Measurements from ENCODE around the gene PTPN11. TPM values are rescaled to one million over a fixed set of nuclear protein-coding genes. Genes with fewer than 3 reads are reported as not detected.
"Not testable (repeated sequence)": the region's sequence is repeated elsewhere in the genome, so short reads cannot be mapped to it uniquely, and the experiment has no call there.

The PTPN11 gene
- total RNA-seq, 1 experiment from 2014 or later, result 181 TPM

DNA sequence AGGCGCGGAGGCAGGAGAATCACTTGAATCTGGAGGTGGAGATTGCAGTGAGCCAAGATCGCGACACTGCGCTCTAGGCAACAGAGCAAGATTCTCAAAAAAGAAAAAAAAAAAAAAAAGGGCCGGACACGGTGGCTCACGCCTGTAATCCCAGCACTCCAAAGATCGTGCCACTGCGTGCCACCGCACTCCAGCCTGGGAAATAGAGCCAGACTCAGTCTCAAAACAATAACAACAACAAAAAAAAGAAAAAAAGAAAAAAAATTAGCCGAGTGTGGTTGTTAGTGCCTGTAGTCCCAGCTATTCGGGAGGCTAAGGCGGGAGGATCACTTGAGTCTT is 8.9 kb upstream of the PTPN11 start:
- H3K4me3 ChIP-seq (replicated peaks in 1 of 2; ENCODE audit: low read depth in 1 of 2, low read length in 2 of 2), result peak overlapping the region; percentile 72 to 87
- TF ChIP-seq YY1 (IDR thresholded peaks at IDR 0.05; ENCODE audit: extremely low read depth, insufficient replicate concordance, low read depth, low read length), result no peak
- no peak for TF ChIP-seq EZH2phosphoT487 (IDR thresholded peaks at IDR 0.05; ENCODE audit: borderline replicate concordance)
- H3K27ac ChIP-seq (ENCODE audit: low read depth, low read length), result no peak overlapping the region
- CTCF ChIA-PET, result interaction anchor here (0.6 to 1.6 kb wide), 2 partner anchors 212 to 344 kb away, joined by 3 to 10 read pairs; no protein-coding TSS in a partner anchor
- RAD21 ChIA-PET (ENCODE audit: low non-redundant PET in 1 of 2, low total read pairs in 2 of 2, uncharacterized antibody in 2 of 2, unreplicated experiment in 2 of 2), result interaction anchor here in 1 of 2 experiments (0.6 to 1.4 kb wide), 2 partner anchors 212 to 621 kb away, joined by 3 read pairs; no protein-coding TSS in a partner anchor
- no TSS peak for BruUV-seq (replicated peaks)
- intact Hi-C loops (cut with micrococcal nuclease), result loop anchor here (1.0 to 5.0 kb wide), 3 partner anchors 8 to 398 kb away; partner anchors contain the start of genes ERP29, PTPN11 and TMEM116
- POLR2A ChIA-PET, result no interaction called here
- H3K9me2 ChIP-seq (ENCODE audit: insufficient read depth), result no peaks in the 10 kb centered on the region
- H3K9ac ChIP-seq (ENCODE audit: low read length), result no peak overlapping the region
- peak overlapping the region; percentile 27 for H2AFZ ChIP-seq (ENCODE audit: low read depth, low read length, poor library complexity, severe bottlenecking)
- peaks cover 38% of the 10 kb centered on the region for H3K79me2 ChIP-seq (ENCODE audit: insufficient read depth, low read length)
- H3K4me2 ChIP-seq (ENCODE audit: low read length), result peak overlapping the region; percentile 85
- no peak for DNase-seq (ENCODE audit: low read depth, low spot score)
- peaks cover 28 to 39% of the 10 kb centered on the region in 2 experiments for H3K36me3 ChIP-seq (ENCODE audit: control insufficient read depth in 1 of 2, insufficient read depth in 2 of 2, low read length in 2 of 2)
- peaks cover 28% of the 10 kb centered on the region; the same call in 1 of the 2 replicates for H4K20me1 ChIP-seq (ENCODE audit: insufficient read depth)
- no peaks in the 10 kb centered on the region for H3K27me3 ChIP-seq (ENCODE audit: insufficient read depth, low read length)
- no peaks in the 10 kb centered on the region for H3K9me3 ChIP-seq (ENCODE audit: control insufficient read depth in 1 of 2, insufficient read depth in 1 of 2, low read depth in 1 of 2, low read length in 2 of 2)
- no peak for ATAC-seq
- peaks cover 3 to 16% of the 10 kb centered on the region in 2 experiments; a peak in 2 of 4 replicates for H3K4me1 ChIP-seq (ENCODE audit: control insufficient read depth in 1 of 2, insufficient read depth in 2 of 2, low read length in 2 of 2)

DNA sequence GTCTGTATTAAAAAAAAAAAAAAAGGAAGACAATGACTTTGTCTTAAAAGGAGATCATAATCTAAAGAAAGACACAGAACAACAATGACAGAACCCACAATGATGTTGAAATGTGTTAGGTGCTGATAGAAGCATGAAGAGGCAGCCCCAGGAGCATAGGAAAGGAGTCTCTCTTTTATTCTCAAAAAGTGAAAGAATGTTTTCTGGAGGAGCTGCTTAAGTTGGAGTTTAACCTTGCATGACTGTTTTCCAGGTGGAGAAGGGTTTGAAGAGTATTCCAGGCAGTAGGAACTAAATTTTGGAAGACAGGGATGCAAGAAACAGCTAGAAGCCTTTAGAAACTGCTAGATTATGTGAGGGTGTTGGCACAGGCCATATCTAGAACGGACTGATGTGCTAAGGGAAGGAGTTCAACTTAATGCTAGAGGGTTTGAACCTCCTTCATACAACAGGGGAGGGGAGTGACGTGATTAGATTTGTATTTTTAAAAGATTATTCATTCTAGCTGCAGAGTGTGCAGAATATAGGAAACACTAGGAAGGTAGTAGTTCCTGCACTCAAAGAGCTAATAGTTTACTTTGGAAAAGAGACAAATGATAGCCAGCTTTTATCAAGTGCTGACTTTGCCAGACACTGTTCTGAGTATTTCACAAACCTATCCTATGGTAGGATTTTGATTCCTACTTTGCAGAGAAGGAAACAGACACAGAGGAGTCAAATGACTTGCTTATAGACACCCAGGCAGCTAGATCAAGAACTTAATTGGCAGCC is 4.7 kb upstream of the PTPN11 start:
- BruUV-seq (replicated peaks), result no TSS peak
- Histone ChIP-seq H3K9ac (ENCODE audit: low read length) (no peak overlapping the region), H3K9me3 (ENCODE audit: control insufficient read depth in 1 of 2, insufficient read depth in 1 of 2, low read depth in 1 of 2, low read length in 2 of 2) (no peaks in the 10 kb centered on the region), H3K27me3 (ENCODE audit: insufficient read depth, low read length) (no peaks in the 10 kb centered on the region), H4K20me1 (ENCODE audit: insufficient read depth) (no peaks in the 10 kb centered on the region), H2AFZ (ENCODE audit: low read depth, low read length, poor library complexity, severe bottlenecking) (no peak overlapping the region), H3K4me3 (replicated peaks in 1 of 2; ENCODE audit: low read depth in 1 of 2, low read length in 2 of 2) (no peak overlapping the region), H3K9me2 (ENCODE audit: insufficient read depth) (no peaks in the 10 kb centered on the region), H3K79me2 (ENCODE audit: insufficient read depth, low read length) (peaks cover 9% of the 10 kb centered on the region), H3K4me2 (ENCODE audit: low read length) (no peak overlapping the region), H3K27ac (ENCODE audit: low read depth, low read length) (no peak overlapping the region), H3K36me3 (ENCODE audit: control insufficient read depth in 1 of 2, insufficient read depth in 2 of 2, low read length in 2 of 2) (peaks cover 0 to under 1% of the 10 kb centered on the region in 2 experiments; a peak in 1 of 4 replicates), H3K4me1 (ENCODE audit: control insufficient read depth in 1 of 2, insufficient read depth in 2 of 2, low read length in 2 of 2) (peaks cover 3 to 10% of the 10 kb centered on the region in 2 experiments; a peak in 1 of 4 replicates)
- no peak for ATAC-seq
- TF ChIP-seq POLR2AphosphoS5 (IDR thresholded peaks at IDR 0.05; ENCODE audit: low read depth, low read length), result no peak
- TF ChIP-seq, protein P1, sequence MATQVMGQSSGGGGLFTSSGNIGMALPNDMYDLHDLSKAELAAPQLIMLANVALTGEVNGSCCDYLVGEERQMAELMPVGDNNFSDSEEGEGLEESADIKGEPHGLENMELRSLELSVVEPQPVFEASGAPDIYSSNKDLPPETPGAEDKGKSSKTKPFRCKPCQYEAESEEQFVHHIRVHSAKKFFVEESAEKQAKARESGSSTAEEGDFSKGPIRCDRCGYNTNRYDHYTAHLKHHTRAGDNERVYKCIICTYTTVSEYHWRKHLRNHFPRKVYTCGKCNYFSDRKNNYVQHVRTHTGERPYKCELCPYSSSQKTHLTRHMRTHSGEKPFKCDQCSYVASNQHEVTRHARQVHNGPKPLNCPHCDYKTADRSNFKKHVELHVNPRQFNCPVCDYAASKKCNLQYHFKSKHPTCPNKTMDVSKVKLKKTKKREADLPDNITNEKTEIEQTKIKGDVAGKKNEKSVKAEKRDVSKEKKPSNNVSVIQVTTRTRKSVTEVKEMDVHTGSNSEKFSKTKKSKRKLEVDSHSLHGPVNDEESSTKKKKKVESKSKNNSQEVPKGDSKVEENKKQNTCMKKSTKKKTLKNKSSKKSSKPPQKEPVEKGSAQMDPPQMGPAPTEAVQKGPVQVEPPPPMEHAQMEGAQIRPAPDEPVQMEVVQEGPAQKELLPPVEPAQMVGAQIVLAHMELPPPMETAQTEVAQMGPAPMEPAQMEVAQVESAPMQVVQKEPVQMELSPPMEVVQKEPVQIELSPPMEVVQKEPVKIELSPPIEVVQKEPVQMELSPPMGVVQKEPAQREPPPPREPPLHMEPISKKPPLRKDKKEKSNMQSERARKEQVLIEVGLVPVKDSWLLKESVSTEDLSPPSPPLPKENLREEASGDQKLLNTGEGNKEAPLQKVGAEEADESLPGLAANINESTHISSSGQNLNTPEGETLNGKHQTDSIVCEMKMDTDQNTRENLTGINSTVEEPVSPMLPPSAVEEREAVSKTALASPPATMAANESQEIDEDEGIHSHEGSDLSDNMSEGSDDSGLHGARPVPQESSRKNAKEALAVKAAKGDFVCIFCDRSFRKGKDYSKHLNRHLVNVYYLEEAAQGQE (IDR thresholded peaks at IDR 0.05; ENCODE audit: low read depth), result no peak
- CTCF ChIA-PET, result interaction anchor here (1.0 kb wide), 1 partner anchor 216 kb away, joined by 4 read pairs; no protein-coding TSS in a partner anchor
- intact Hi-C loops (cut with micrococcal nuclease), result loop anchor here (5.0 kb wide), 1 partner anchor 402 kb away; the partner anchor contains the start of genes ERP29 and TMEM116
- RAD21 ChIA-PET (ENCODE audit: low non-redundant PET in 1 of 2, low total read pairs in 2 of 2, uncharacterized antibody in 2 of 2, unreplicated experiment in 2 of 2), result no interaction called here
- POLR2A ChIA-PET, result no interaction called here
- no peak for DNase-seq (ENCODE audit: low read depth, low spot score)

DNA sequence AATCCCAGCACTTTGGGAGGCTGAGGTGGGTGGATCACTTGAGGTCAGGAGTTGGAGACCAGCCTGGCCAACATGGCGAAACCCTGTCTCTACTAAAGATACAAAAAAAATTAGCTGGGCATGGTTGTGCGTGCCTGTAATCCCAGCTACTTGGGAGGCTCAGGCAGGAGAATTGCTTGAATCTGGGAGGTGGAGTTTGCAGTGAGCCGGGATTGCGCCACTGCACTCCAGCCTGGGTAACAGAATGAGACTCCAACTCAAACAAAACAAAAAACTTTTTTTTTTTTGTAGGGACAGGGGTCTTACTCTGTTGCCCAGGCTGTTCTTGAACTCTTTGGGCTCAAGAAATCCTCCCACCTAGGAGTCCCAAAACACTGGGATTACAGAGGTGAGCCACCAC is 3.3 kb upstream of the PTPN11 start:
- H3K9me2 ChIP-seq (ENCODE audit: insufficient read depth); H3K27me3 ChIP-seq (ENCODE audit: insufficient read depth, low read length); H3K27ac ChIP-seq (ENCODE audit: low read depth, low read length); H4K20me1 ChIP-seq (ENCODE audit: insufficient read depth); intact Hi-C loops (cut with micrococcal nuclease); H2AFZ ChIP-seq (ENCODE audit: low read depth, low read length, poor library complexity, severe bottlenecking); BruUV-seq (replicated peaks); DNase-seq (ENCODE audit: low read depth, low spot score); H3K4me2 ChIP-seq (ENCODE audit: low read length); H3K4me3 ChIP-seq (replicated peaks in 1 of 2; ENCODE audit: low read depth in 1 of 2, low read length in 2 of 2); ATAC-seq; H3K9me3 ChIP-seq (ENCODE audit: control insufficient read depth in 1 of 2, insufficient read depth in 1 of 2, low read depth in 1 of 2, low read length in 2 of 2); CTCF ChIA-PET; H3K9ac ChIP-seq (ENCODE audit: low read length); H3K4me1 ChIP-seq (ENCODE audit: control insufficient read depth in 1 of 2, insufficient read depth in 2 of 2, low read length in 2 of 2); H3K36me3 ChIP-seq (ENCODE audit: control insufficient read depth in 1 of 2, insufficient read depth in 2 of 2, low read length in 2 of 2); POLR2A ChIA-PET: not testable (repeated sequence)
- RAD21 ChIA-PET (ENCODE audit: low non-redundant PET in 1 of 2, low total read pairs in 2 of 2, uncharacterized antibody in 2 of 2, unreplicated experiment in 2 of 2), result interaction anchor here in 1 of 2 experiments (0.7 kb wide), 1 partner anchor 152 kb away, joined by 5 read pairs; no protein-coding TSS in a partner anchor
- peaks cover 19% of the 10 kb centered on the region for H3K79me2 ChIP-seq (ENCODE audit: insufficient read depth, low read length)

Measured in HCT116 (cell line).